HG02938 (cell line): ENCODE results near the gene MBD6.

Source experiments
- ATAC-seq: cut with Tn5 transposase; IDR thresholded peaks from one replicate; pipeline ENCODE4 v1.9.1; 2021; ENCODE audit warnings: mild to moderate bottlenecking, moderate library complexity; ENCODE audit not compliant: unreplicated experiment

MBD6 gene

GRCh38 chr12:57522011-57522886, at the start of gene MBD6:
TSS of gene MBD6 (plus strand) at chr12:57522824. CDS start at chr12:57524304, 1,480 bp downstream.
- ATAC-seq = peak; percentile 41

- ATAC-seq = no peak
These were observed 49.2 kb upstream of the MBD6 start for GRCh38 chr12:57473392-57473791.

GRCh38 chr12:57473886-57474285, 48.7 kb upstream of the MBD6 start:
- no peak for ATAC-seq

- ATAC-seq = no peak
These were observed 48.2 kb upstream of the MBD6 start for GRCh38 chr12:57474430-57474829.

- no peak for ATAC-seq
These were observed 47.8 kb upstream of the MBD6 start for GRCh38 chr12:57474862-57475261.

GRCh38 chr12:57475271-57476161, 47.1 kb upstream of the MBD6 start:
- ATAC-seq = no peak

GRCh38 chr12:57476162-57476992, 46.2 kb upstream of the MBD6 start:
- ATAC-seq = peak; percentile 32

- no peak for ATAC-seq
These were observed 45.5 kb upstream of the MBD6 start for GRCh38 chr12:57476993-57477709.

- ATAC-seq = no peak
These were observed 44.6 kb upstream of the MBD6 start for GRCh38 chr12:57477710-57478681.

- no peak for ATAC-seq
These were observed 43.6 kb upstream of the MBD6 start for GRCh38 chr12:57479043-57479375.

- ATAC-seq = peak; percentile 45
These were observed 43.1 kb upstream of the MBD6 start, which contains the start of gene ARHGAP9 for GRCh38 chr12:57479376-57480115. TSS of gene ARHGAP9 (minus strand) at chr12:57479866. CDS start at chr12:57479406, 460 bp downstream.

GRCh38 chr12:57481671-57482070, 41.0 kb upstream of the MBD6 start:
- no peak for ATAC-seq

- ATAC-seq = no peak
These were observed 39.2 kb upstream of the MBD6 start for GRCh38 chr12:57483466-57483865.

- ATAC-seq = no peak
These were observed 36.9 kb upstream of the MBD6 start for GRCh38 chr12:57485695-57486094.

GRCh38 chr12:57487055-57487596, 35.5 kb upstream of the MBD6 start:
- no peak for ATAC-seq

GRCh38 chr12:57487597-57488401, 34.8 kb upstream of the MBD6 start, which contains the start of gene MARS1:
TSS of gene MARS1 (plus strand) at chr12:57488068. CDS start at chr12:57488091, 23 bp downstream.
- ATAC-seq = peak; percentile 96
